Suprapubic skin (tissue), 4 donors: ENCODE data around the gene IDI1. TPM values are rescaled to one million over a fixed set of nuclear protein-coding genes. Genes with fewer than 3 reads are reported as not detected.

ENCODE experiments used
- DNase-seq, 2 donors: peaks; one replicate each; pipeline ENCODE4 v3.0.0-alpha.2; 2019; ENCODE audit warnings: low spot score in 2 of 2
- H3K27ac ChIP-seq: fragments of 200-600 bp; sonication (generic); one replicate; pipeline ENCODE4 v1.5.1; 2019
- H3K27me3 ChIP-seq: fragments of 200-600 bp; sonication (generic); one replicate; pipeline ENCODE4 v1.5.1; 2019
- H3K36me3 ChIP-seq: fragments of 200-600 bp; sonication (generic); one replicate; pipeline ENCODE4 v1.5.1; 2019
- H3K4me1 ChIP-seq: fragments of 200-600 bp; sonication (generic); one replicate; pipeline ENCODE4 v1.5.1; 2019
- H3K4me3 ChIP-seq: fragments of 200-600 bp; sonication (generic); one replicate; pipeline ENCODE4 v1.5.1; 2019; ENCODE audit warnings: mild to moderate bottlenecking
- H3K9me3 ChIP-seq: fragments of 200-600 bp; sonication (generic); one replicate; pipeline ENCODE4 v1.5.1; 2019
- CTCF ChIP-seq, 2 donors: fragments of 200-600 bp in 1 of 2; fragments of 450-650 bp in 1 of 2; sonication (generic) in 1 of 2; IDR thresholded peaks; one replicate each; pipeline ENCODE4 v1.5.1; 2016 to 2019; ENCODE audit warnings: antibody characterized with exemption in 2 of 2, mild to moderate bottlenecking in 1 of 2, moderate library complexity in 1 of 2
- EP300 ChIP-seq: sonication (generic); formaldehyde crosslinking; IDR thresholded peaks from one replicate; pipeline ENCODE4 v1.6.1; 2017; ENCODE audit warnings: antibody characterized with exemption
- POLR2A ChIP-seq, 2 donors: fragments of 450-650 bp; IDR thresholded peaks; one replicate each; pipeline ENCODE4 v1.6.1; 2017; ENCODE audit warnings: antibody characterized with exemption in 2 of 2, mild to moderate bottlenecking in 2 of 2, moderate library complexity in 2 of 2
- POLR2AphosphoS5 ChIP-seq, 3 donors: sonication (generic); formaldehyde crosslinking; IDR thresholded peaks; one replicate each; pipeline ENCODE4 v1.6.1; 2017; ENCODE audit warnings: antibody characterized with exemption in 3 of 3
- WGBS: methylation state at CpG from one replicate; pipeline ENCODE4 v1.1.5; 2018; 5-methylcytosine and 5-hydroxymethylcytosine counted together
- total RNA-seq, 4 donors: library from RNA; depleted of rRNA; stranded (reverse); fragments of >200 nt; gene quantifications; one replicate each; pipeline ENCODE4 v1.1.0, GENCODE V29; 2016

Gene IDI1
- total RNA-seq, 4 donors from 2014 or later = 32.0 to 62.1 (median 36.1) TPM

GRCh38 chr10:1048349-1048731, 579 bp downstream of the IDI1 start:
- WGBS = under 1% methylated on average over 23 of the region's 37 CpGs
- Histone ChIP-seq H3K4me1 (peaks cover 49% of the 10 kb centered on the region), H3K27me3 (no peaks in the 10 kb centered on the region), H3K36me3 (peaks cover 7% of the 10 kb centered on the region), H3K9me3 (no peaks in the 10 kb centered on the region), H3K27ac (peak overlapping the region; percentile 97), H3K4me3 (peak overlapping the region; percentile 70)
- no peak for TF ChIP-seq POLR2A (IDR thresholded peaks at IDR 0.05)
- TF ChIP-seq POLR2AphosphoS5 (IDR thresholded peaks at IDR 0.05) = peak in 1 of 3 donors; percentile 7
- no peak for TF ChIP-seq EP300
- no peak for TF ChIP-seq CTCF (IDR thresholded peaks at IDR 0.05)
- DNase-seq = no peak

DNA sequence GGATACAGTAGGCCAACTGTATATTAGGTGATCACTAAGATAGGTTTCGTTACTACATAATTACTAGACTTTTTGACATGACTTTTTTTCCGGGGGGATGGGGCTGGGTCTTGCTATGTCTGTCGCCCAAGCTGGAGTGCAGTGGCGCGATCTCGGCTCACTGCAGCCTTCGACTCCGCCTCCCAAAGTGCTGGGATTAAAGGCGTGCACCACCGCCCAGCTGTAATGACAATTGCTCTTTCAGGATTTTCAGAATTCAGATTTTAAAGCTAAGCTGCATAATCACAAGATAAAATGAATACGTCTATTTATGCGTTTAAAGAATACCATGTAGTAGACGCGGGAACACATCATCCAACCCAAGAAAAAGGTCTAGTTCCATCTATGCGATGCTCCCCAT, 982 bp downstream of the IDI1 start:
- TF ChIP-seq EP300 (no peak), CTCF (IDR thresholded peaks at IDR 0.05) (no peak), POLR2A (IDR thresholded peaks at IDR 0.05) (no peak), POLR2AphosphoS5 (IDR thresholded peaks at IDR 0.05) (no peak)
- Histone ChIP-seq H3K27ac (peak overlapping the region; percentile 97), H3K4me3 (peak overlapping the region; percentile 70), H3K36me3 (peaks cover 6% of the 10 kb centered on the region), H3K9me3 (no peaks in the 10 kb centered on the region), H3K4me1 (peaks cover 49% of the 10 kb centered on the region), H3K27me3 (no peaks in the 10 kb centered on the region)
- WGBS = 4% methylated on average over 15 of the region's 15 CpGs
- no peak for DNase-seq

GRCh38 chr10:1045415-1045814, 3.5 kb downstream of the IDI1 start:
- WGBS = 75% methylated on average over 6 of the region's 6 CpGs
- peaks cover 36% of the 10 kb centered on the region for H3K4me1 ChIP-seq
- no peak for DNase-seq
- H3K27ac ChIP-seq = peak overlapping the region; percentile 64
- H3K9me3 ChIP-seq = no peaks in the 10 kb centered on the region
- H3K4me3 ChIP-seq = no peak overlapping the region
- no peaks in the 10 kb centered on the region for H3K27me3 ChIP-seq
- no peak for TF ChIP-seq POLR2AphosphoS5 (IDR thresholded peaks at IDR 0.05)
- peaks cover 24% of the 10 kb centered on the region for H3K36me3 ChIP-seq

DNA sequence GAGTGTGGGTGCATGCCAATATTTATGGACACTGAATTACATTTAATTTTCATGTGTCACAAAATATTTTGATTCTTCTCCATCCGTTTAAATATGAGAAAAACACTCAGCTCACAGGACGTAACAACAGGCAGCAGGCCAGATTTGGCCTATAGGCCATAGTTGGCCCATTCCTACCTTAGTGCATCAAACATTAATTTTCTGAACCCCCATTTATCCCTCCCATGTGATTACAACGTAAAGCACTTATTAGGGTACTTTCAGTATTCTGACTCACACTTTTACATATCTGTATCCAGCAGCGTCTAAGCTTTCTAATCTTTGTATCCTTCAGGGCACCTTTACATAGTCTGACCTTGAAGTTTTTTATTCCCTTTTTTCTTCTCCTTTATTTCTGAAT, 4.0 kb downstream of the IDI1 start:
- WGBS = 75% methylated on average over 4 of the region's 4 CpGs
- no peak for TF ChIP-seq CTCF (IDR thresholded peaks at IDR 0.05)
- no peak for TF ChIP-seq POLR2AphosphoS5 (IDR thresholded peaks at IDR 0.05)
- no peak for TF ChIP-seq POLR2A (IDR thresholded peaks at IDR 0.05)
- TF ChIP-seq EP300 = no peak

GRCh38 chr10:1044146-1044545, 4.8 kb downstream of the IDI1 start:
- H3K27me3 ChIP-seq = no peaks in the 10 kb centered on the region
- peaks cover 34% of the 10 kb centered on the region for H3K36me3 ChIP-seq
- H3K9me3 ChIP-seq = no peaks in the 10 kb centered on the region
- WGBS = 69% methylated on average over 4 of the region's 4 CpGs
- peaks cover 28% of the 10 kb centered on the region for H3K4me1 ChIP-seq
- H3K27ac ChIP-seq = peak overlapping the region; percentile 64
- peak overlapping the region; percentile 5 for H3K4me3 ChIP-seq
- DNase-seq = no peak
- TF ChIP-seq POLR2AphosphoS5 (IDR thresholded peaks at IDR 0.05) (no peak), EP300 (no peak), CTCF (IDR thresholded peaks at IDR 0.05) (no peak), POLR2A (IDR thresholded peaks at IDR 0.05) (no peak)

More for the DNA sequence above, 4.0 kb downstream of the IDI1 start:
- H3K36me3 ChIP-seq = peaks cover 29% of the 10 kb centered on the region
- peak overlapping the region; percentile 64 for H3K27ac ChIP-seq
- H3K27me3 ChIP-seq = no peaks in the 10 kb centered on the region
- no peaks in the 10 kb centered on the region for H3K9me3 ChIP-seq
- H3K4me1 ChIP-seq = peaks cover 32% of the 10 kb centered on the region
- H3K4me3 ChIP-seq = no peak overlapping the region
- DNase-seq = no peak

DNA sequence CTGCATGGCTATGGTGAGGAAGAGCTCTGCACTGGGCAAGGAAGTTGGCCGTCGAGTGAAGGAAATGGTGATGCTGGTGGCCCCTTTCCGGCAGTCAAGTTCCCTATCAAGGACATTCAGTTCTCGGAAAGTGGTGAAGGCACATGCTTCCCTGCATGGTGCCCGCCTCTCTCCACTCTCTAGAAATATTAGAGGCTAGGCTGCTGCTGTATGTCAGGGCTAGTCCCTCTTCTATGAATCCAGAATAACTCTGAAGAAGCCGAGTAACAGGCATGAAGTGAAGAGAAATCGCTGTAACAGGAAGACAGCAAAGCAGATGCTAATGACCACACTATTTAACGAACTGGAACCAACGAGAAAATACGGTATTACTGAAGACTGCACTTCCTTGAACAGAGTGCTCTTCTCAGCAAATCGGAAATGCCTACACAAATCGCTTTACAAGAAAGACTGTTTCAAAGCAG, 5.4 kb downstream of the IDI1 start:
- Histone ChIP-seq H3K4me1 (peaks cover 28% of the 10 kb centered on the region), H3K27ac (peak overlapping the region; percentile 64), H3K36me3 (peaks cover 39% of the 10 kb centered on the region), H3K27me3 (no peaks in the 10 kb centered on the region), H3K9me3 (no peaks in the 10 kb centered on the region), H3K4me3 (no peak overlapping the region)
- WGBS = 70% methylated on average over 12 of the region's 12 CpGs
- no peak for TF ChIP-seq CTCF (IDR thresholded peaks at IDR 0.05)
- peak in 1 of 2 donors; percentile 18 for TF ChIP-seq POLR2A (IDR thresholded peaks at IDR 0.05)
- no peak for DNase-seq
